GM18909 (cell line): ENCODE measurements around the gene BMAL1.

ENCODE experiments used
- ATAC-seq: cut with Tn5 transposase; IDR thresholded peaks from one replicate; pipeline ENCODE4 v1.9.1; 2021; ENCODE audit warnings: mild to moderate bottlenecking; ENCODE audit not compliant: unreplicated experiment, poor library complexity

The BMAL1 gene

GRCh38 chr11:13336246-13336878 is 58.8 kb downstream of the BMAL1 start:
- no peak for ATAC-seq

DNA sequence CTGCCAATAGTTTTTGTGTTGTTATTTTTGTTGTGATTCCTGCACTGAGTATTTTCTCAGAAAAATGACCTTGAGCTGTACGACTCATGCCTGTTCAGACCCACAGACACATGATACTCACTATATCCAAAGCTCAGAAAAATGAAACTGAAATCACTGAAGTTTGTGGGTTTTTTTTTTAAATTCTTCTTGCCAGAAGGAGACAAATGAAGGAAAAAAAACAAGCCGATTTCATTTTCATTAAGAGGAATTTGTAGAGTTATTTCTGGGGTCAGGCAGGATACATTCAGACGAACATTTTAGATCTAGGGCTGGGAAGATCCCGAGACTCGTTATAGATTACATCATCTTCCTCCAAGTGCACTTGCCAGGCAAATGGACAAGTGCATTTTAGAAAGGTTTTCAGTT is 60.4 kb downstream of the BMAL1 start:
- ATAC-seq: no peak

DNA sequence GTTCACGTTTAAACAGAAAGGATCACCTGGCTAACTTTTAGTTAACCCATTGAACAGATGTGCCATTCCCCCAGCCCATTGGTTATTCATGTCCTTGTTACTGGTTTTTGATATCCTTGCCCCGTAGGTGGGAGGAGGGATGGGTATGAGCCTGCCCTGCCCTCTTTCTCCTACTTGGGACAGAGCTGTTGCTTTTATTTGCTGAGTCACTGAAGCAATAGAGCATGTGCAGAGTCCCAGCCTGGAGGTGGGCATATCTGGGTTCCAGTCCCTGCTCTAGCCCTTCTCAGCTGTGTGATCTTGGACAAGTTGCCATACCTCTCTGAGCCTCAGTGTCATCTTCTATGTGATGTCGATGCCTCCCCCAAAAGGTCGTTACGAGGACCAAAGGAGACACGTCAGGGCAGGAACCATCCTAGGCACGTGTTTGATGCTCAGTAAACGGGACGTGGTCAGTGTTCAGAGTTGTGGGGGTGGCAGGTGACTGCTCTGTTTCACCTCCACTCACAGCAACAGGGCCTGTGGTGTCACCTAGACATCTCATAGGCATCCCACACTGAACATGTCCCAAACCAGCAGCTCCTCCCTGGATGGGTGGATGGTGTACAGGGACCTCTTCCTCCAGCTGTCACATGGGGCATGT is 61.0 kb downstream of the BMAL1 start:
- ATAC-seq: no peak

- ATAC-seq: no peak
Observed at GRCh38 chr11:13339195-13340153, 61.9 kb downstream of the BMAL1 start.

GRCh38 chr11:13341026-13341425 is 63.4 kb downstream of the BMAL1 start:
- no peak for ATAC-seq

- ATAC-seq: peak; percentile 51
Observed at GRCh38 chr11:13343067-13343466, 65.5 kb downstream of the BMAL1 start.

DNA sequence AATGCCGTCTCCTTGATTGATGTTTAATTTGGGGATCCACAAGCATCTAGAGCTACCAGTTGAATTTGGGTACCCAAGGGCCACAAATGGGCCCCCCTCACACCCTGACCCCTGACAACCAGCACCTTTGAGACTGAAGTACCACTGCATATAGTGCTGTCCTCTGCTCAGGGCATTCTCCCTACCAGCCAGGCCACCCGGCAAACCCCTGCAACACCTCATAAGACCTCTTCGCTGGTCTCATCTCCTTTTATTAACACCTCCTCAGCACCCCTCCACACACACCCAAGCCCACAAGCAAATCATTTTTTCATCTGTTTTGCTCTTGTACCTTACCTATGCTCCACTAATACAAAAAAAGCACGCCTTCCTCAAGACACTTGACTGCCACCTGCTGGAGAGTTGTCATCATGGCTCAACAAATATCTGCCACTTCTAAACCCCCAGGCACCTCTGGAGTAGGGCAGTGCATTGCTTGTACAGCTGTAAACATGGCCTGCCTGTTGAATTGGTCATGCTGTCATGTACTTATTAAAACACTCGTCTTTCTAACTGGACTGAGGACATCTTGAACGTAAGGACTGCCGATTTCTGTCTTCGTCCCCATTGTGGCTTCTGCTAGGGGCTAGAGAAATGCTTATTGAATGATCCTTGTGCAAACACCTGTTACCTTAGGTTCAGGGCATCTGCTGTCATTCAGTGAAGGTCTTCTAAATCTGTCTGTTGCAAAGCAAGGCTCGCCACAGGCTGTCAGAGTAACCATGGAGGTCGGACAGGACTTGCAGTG is 66.5 kb downstream of the BMAL1 start:
- ATAC-seq: peak; percentile 65

DNA sequence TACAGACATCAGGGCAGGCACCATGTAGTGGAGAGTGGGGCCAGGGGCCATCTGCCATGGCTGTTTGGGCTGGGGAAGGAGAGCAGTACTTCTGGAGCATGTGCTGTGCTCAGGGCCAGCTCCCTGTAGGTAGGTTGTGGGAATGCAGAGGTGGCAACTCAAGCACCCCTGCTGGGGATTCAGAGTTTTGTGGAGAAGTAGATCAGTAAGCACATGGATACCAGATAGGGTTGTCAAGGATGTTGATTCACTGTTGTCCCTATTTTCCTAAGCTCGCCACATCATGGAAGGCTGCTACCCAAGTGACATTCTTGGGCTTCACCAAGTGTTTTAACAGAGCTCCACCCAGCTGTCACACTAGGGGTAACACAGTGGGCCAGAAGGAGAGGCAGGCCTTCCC is 67.2 kb downstream of the BMAL1 start:
- no peak for ATAC-seq

DNA sequence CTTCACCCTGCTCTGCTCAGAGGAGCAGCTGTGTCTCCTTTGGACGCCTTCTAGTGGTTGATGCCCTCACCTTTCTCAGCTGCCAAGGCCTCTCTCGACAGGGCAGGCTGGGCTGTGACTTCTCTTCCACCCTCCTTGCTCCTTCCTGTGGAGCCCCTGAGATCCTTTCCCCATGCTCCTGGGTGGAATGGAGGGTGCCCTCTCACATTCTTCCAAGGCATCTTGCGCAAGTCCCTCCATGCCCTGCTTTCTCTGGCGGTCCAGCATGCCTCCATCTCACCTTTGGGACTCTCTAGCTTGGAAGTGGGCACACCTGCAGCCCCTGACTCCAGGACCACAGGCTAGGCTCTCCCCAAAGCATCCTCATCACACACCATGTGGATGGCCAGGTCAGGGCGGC is 68.9 kb downstream of the BMAL1 start:
- no peak for ATAC-seq

DNA sequence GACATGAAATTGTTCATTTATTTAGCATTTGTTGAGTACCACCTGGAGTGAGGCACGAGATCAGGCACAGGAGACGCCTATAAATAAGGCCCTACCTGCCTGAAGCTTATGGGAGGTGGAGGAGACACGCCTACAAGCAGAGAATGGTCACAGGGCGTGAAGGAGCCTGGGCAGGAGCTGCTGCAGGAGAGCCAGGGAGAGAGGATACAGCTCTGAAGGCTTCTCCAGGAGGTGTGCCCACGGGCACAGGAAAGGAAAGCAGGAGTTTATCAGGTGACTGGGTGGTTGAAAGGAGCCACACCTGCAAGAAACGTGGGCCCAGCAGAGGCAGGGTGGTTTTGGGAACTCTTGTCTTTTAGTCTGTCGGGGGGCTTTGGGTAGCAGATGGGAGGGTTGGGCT is 70.3 kb downstream of the BMAL1 start:
- no peak for ATAC-seq

DNA sequence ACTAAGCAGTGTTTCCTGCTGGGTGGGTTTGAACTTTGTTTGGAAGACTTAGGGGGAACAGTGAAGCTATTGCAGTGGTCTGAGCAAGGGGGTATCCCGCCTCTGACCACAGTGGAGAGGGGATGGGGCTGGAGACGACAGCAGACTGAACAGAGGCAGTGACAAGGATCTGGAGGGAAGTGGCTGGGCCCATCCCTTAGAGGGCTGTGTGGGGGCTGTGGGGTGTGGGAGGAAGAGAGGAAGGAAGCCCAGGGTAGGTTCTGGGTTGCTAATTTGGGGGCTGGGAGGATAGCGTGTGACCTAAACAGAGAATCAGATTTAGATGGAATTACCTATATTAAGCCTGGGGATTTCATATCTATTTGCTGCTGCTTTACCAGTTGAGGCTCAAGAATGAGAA is 70.7 kb downstream of the BMAL1 start:
- no peak for ATAC-seq

DNA sequence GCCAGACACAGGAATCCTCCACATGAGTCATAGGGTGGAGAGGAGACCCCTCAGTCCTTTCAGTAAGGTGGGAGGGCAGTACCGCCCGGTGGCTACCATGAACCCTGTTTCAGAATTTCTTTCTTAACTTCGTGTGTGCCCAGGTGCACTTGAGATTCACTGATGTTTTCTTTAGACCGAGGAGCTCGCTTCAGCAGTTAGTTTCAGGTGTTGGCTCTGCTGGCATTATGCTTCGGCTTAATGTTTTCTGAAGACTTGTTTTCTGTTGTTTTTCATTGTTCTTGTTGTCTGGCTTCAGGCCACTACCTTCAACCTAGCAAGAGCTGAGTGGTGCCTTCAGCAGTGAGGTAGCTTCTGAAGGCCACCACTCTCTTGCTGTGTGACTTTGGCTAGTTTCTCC is 71.5 kb downstream of the BMAL1 start:
- ATAC-seq: no peak

- ATAC-seq: no peak
Observed at GRCh38 chr11:13349581-13349980, 72.0 kb downstream of the BMAL1 start.

- no peak for ATAC-seq
Observed at GRCh38 chr11:13352711-13353110, 75.1 kb downstream of the BMAL1 start.

DNA sequence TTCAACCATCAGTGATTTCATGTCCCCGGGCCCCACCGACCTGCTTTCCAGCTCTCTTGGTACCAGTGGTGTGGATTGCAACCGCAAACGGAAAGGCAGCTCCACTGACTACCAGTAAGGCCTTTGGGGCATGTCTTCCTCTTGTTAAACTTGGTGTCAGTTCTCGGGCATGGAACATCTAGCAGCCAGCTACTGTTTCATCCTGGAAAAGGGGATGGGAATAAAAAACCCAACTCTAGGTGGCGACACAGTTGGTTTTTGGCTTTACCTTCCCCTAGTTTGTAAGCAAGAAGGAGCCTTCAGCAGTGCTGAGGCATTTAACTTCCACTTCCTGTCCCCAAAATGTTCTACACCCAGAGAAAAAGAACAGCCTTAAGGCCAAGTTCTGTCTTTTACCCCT is 76.7 kb downstream of the BMAL1 start:
- no peak for ATAC-seq

GRCh38 chr11:13355191-13355590 is 77.6 kb downstream of the BMAL1 start:
- ATAC-seq: no peak

DNA sequence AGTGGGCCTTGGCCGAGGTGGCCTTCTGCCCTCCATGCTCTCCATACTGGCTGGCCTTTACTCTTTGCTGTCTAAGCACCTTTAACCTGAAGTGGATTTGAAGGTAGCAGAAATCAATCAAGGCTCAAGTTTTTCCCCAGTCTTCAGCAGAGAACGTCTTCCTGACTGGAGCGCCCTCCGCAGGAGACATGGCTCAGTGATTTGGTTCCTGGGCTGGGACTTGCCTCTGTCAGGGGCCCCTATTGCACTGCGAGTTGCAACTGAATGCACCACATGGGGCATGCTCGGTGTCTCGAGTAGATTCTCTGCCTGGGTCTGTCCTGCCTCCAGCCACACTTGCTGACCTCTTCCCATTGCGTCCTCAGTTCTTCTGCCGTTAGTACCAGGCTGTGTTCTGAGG is 79.6 kb downstream of the BMAL1 start:
- no peak for ATAC-seq

DNA sequence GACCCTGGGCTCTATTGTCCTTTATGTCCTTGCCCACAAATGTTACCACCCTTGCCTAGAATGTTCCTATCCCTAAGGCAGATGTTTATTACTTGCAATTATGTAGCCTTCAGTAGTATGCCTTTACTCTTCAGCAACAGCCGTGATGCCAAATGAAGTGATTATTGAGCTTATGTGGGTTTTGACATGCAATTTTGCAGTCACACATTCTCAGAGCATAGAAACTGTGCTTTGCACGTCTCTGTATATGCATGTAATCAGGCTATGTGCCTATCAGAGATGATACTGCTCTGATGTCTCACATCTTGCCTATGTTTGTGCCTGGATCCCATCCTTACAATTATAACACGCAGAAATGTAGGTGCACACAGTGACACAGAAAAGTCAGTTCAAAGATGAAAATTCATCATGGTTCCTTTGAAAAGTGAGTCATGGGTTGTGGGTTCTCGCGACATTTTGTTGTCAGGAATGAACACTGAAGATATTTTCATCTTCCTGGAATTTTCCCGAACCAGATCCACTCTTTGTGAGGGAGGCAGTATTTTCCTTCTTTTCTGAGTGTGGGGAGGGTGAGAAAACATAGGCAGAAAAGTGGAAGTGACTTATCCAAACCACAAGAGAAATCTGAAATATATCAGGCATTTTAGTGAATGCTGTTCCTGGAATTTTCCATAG is 81.1 kb downstream of the BMAL1 start:
- ATAC-seq: no peak

DNA sequence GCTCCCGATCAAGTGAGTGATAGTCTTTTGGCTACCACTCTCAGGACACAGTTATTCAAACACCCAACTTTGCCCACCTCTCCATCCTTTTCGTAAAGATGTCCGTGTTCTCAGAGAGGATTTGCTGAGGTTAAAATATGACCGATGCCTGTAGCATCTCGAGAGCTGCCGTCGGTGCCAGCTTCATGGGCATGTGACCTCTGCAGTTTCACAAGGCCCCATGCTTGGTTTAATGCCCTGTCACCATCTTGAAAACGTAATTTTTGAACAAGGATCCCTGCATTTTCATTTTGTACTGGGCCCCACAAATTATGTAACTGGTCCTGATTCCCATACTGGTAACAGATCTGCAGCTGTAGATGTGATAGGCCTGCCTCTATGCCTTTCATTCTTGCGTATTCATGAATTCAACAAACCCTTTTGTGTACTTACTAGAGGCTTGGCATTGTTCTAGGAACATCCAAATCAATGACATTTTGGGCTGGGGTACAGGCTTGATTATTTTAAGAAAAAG is 85.1 kb downstream of the BMAL1 start:
- no peak for ATAC-seq

- ATAC-seq: no peak
Observed at GRCh38 chr11:13364388-13364787, 86.8 kb downstream of the BMAL1 start.
